ENCODE measurements around the gene APOA4.

APOA4 gene

DNA sequence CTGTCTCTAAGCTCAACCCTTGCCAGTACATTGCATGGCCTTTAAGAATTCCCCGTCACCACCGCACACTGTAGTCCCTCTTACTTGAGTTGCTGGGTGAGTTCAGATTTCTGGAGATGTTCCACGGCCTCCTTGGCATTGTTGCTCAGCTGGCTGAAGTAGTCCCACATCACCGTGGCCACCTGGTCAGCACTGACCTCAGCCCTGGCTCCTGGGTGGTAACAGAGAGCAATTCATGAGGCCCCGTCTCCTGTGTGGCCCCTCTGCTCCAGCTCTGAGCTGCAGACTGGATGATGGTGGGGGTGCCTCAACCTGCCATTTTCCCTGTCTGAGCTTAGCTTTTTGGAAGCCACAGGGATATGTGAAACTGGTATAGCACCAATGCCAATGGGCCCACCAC, 529 bp downstream of the APOA4 start:
- H3K27ac ChIP-seq (ENCODE audit: extremely low read depth, low read depth, low read length) = no peak overlapping the region
- H3K4me1 ChIP-seq (ENCODE audit: control insufficient read depth, insufficient read depth, low read length) = no peaks in the 10 kb centered on the region
- no peak overlapping the region for H3K4me3 ChIP-seq (ENCODE audit: low read depth, low read length)
- no peaks in the 10 kb centered on the region for H3K36me3 ChIP-seq (ENCODE audit: control insufficient read depth in 2 of 2, insufficient read depth in 1 of 2, low read length in 2 of 2)
- ChIA-PET POLR2A (no interaction called here), CTCF (interaction anchor here (0.6 to 0.8 kb wide), 3 partner anchors 13 to 204 kb away, joined by 3 to 4 read pairs (median 3); no protein-coding TSS in a partner anchor)
- no peaks in the 10 kb centered on the region for H3K9me3 ChIP-seq (ENCODE audit: control insufficient read depth, insufficient read depth, low read depth, low read length)
- TF ChIP-seq ZNF621 (tag by site-specific recombination; IDR thresholded peaks at IDR 0.05) = no peak

DNA sequence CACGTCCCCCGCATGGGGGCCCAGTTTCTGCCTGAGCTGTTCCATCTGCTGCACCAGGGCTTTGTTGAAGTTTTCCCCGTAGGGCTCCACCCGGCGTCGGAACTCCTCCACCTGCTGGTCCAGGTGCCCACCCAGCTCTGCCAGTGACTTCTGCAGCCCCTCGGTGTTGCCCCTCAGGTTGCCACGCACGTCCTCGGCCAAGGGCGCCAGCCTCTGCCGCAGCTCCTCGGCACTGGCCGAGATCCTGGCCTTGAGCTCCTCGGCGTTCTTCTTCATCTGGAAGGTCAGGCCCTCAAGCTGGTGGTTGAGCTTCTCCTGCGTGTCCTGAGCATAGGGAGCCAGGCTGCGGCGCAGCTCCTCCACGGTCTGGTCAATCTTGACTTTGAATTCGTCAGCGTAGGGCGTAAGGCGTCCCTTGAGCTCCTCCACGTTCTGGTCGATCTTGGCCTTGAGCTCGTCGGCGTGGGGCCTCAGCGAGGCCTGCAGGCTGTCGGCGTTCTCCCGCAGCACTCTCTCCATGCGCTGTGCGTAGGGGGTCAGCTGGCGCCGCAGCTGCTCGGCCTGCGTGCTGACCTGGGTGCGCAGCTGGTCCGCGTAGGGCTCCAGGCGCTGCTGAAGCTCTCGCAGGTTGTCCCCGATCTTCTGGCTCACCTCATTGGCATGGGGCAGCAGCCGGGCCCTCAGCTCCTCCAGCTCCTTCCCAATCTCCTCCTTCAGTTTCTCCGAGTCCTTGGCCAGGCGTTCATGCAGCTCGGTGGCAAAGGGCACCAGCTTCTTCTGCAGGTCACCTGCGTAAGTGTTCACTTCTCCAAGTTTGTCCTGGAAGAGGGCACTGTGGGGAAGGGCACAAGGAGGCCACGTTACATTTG, 1.8 kb downstream of the APOA4 start:
- no peak for TF ChIP-seq ZNF19 (tag by site-specific recombination; IDR thresholded peaks at IDR 0.05; ENCODE audit: low read depth)
- ChIA-PET POLR2A (interaction anchor here (1.2 kb wide), 1 partner anchor 15 kb away, joined by 3 read pairs; no protein-coding TSS in a partner anchor), CTCF (interaction anchor here (0.7 to 1.4 kb wide), 2 partner anchors 30 to 508 kb away, joined by 3 to 7 read pairs; partner anchors contain the start of gene APOA5)
- Histone ChIP-seq H3K36me3 (ENCODE audit: control insufficient read depth in 2 of 2, insufficient read depth in 1 of 2, low read length in 2 of 2) (no peaks in the 10 kb centered on the region), H3K4me1 (ENCODE audit: control insufficient read depth, insufficient read depth, low read length) (no peaks in the 10 kb centered on the region), H3K4me3 (ENCODE audit: low read depth, low read length) (no peak overlapping the region), H3K27ac (ENCODE audit: extremely low read depth, low read depth, low read length) (no peak overlapping the region), H3K9me3 (ENCODE audit: control insufficient read depth, insufficient read depth, low read depth, low read length) (no peaks in the 10 kb centered on the region)

DNA sequence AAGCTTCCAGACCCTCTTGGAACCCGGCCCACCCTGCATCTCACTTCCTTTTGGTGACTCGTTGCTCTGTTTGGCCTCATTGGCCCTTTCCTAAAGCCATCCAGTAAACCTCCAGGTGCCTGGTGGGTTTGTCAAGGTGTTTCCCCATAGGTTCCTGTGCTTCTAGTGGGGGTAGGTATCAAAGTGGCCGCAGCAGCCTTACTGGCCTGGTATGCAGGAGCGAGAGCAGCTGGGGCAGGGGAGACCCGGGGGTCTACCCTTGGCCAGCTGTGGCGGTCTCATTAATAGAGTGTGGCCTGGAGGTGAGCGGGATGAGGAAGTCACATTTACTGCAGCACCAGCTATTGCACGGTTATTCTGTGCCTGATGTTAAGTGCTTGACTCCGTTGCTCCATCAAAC, 4.1 kb downstream of the APOA4 start:
- CTCF ChIA-PET = interaction anchor here (1.0 to 1.1 kb wide), 3 partner anchors 11 to 31 kb away, joined by 3 to 4 read pairs (median 4); no protein-coding TSS in a partner anchor
- TF ChIP-seq, protein P1, sequence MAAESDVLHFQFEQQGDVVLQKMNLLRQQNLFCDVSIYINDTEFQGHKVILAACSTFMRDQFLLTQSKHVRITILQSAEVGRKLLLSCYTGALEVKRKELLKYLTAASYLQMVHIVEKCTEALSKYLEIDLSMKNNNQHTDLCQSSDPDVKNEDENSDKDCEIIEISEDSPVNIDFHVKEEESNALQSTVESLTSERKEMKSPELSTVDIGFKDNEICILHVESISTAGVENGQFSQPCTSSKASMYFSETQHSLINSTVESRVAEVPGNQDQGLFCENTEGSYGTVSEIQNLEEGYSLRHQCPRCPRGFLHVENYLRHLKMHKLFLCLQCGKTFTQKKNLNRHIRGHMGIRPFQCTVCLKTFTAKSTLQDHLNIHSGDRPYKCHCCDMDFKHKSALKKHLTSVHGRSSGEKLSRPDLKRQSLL (tag by site-specific recombination; IDR thresholded peaks at IDR 0.05) = no peak
- TF ChIP-seq ZNF221 (tag by site-specific recombination; IDR thresholded peaks at IDR 0.05; ENCODE audit: borderline replicate concordance) = no peak
- TF ChIP-seq, protein P2, sequence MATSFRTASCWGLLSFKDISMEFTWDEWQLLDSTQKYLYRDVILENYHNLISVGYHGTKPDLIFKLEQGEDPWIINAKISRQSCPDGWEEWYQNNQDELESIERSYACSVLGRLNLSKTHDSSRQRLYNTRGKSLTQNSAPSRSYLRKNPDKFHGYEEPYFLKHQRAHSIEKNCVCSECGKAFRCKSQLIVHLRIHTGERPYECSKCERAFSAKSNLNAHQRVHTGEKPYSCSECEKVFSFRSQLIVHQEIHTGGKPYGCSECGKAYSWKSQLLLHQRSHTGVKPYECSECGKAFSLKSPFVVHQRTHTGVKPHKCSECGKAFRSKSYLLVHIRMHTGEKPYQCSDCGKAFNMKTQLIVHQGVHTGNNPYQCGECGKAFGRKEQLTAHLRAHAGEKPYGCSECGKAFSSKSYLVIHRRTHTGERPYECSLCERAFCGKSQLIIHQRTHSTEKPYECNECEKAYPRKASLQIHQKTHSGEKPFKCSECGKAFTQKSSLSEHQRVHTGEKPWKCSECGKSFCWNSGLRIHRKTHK (tag by site-specific recombination; IDR thresholded peaks at IDR 0.05) = no peak
- no peak for TF ChIP-seq ZEB2 (tag by site-specific recombination; IDR thresholded peaks at IDR 0.05)
- TF ChIP-seq, protein P3, sequence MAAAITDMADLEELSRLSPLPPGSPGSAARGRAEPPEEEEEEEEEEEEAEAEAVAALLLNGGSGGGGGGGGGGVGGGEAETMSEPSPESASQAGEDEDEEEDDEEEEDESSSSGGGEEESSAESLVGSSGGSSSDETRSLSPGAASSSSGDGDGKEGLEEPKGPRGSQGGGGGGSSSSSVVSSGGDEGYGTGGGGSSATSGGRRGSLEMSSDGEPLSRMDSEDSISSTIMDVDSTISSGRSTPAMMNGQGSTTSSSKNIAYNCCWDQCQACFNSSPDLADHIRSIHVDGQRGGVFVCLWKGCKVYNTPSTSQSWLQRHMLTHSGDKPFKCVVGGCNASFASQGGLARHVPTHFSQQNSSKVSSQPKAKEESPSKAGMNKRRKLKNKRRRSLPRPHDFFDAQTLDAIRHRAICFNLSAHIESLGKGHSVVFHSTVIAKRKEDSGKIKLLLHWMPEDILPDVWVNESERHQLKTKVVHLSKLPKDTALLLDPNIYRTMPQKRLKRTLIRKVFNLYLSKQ (tag by site-specific recombination; IDR thresholded peaks at IDR 0.05; ENCODE audit: borderline replicate concordance) = no peak
- TF ChIP-seq HOXA7 (CRISPR knock-in tag; IDR thresholded peaks at IDR 0.05; ENCODE audit: borderline replicate concordance) = no peak
- no peak for TF ChIP-seq ZXDB (tag by site-specific recombination; IDR thresholded peaks at IDR 0.05)
- TF ChIP-seq OVOL3 (tag by site-specific recombination; IDR thresholded peaks at IDR 0.05) = no peak
- TF ChIP-seq ZNF768 (tag by site-specific recombination; IDR thresholded peaks at IDR 0.05) = no peak
- no peak overlapping the region for H3K27ac ChIP-seq (ENCODE audit: extremely low read depth, low read depth, low read length)
- no peaks in the 10 kb centered on the region for H3K9me3 ChIP-seq (ENCODE audit: control insufficient read depth, insufficient read depth, low read depth, low read length)
- no peak overlapping the region for H3K4me3 ChIP-seq (ENCODE audit: low read depth, low read length)
- no peaks in the 10 kb centered on the region for H3K36me3 ChIP-seq (ENCODE audit: control insufficient read depth in 2 of 2, insufficient read depth in 1 of 2, low read length in 2 of 2)
- POLR2A ChIA-PET = interaction anchor here (0.6 kb wide), 1 partner anchor 577 kb away, joined by 4 read pairs; no protein-coding TSS in a partner anchor
- no peaks in the 10 kb centered on the region for H3K4me1 ChIP-seq (ENCODE audit: control insufficient read depth, insufficient read depth, low read length)

DNA sequence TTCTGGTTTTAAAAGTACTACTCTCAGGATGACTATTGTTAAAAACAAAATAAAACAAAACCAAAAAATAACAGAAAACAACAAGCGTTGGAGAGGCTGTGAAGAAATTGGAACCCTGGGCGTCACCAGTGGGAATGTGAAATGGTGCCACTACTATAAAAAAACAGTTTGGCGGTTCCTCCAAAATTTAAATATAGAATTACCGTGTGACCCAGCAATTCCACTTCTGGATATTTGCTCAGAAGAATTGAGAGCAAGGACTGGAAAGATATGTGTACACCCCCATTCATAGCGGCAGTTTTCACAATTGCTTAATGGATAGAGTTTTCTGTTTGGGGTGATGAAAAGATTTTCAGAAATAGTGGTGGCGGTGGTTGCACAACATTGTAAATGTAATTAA, 8.6 kb downstream of the APOA4 start:
- Histone ChIP-seq H3K4me3 (ENCODE audit: low read depth, low read length) (no peak overlapping the region), H3K27ac (ENCODE audit: extremely low read depth, low read depth, low read length) (no peak overlapping the region), H3K4me1 (ENCODE audit: control insufficient read depth, insufficient read depth, low read length) (no peaks in the 10 kb centered on the region), H3K9me3 (ENCODE audit: control insufficient read depth, insufficient read depth, low read depth, low read length) (no peaks in the 10 kb centered on the region), H3K36me3 (ENCODE audit: control insufficient read depth in 2 of 2, insufficient read depth in 1 of 2, low read length in 2 of 2) (no peaks in the 10 kb centered on the region)
- POLR2A ChIA-PET = no interaction called here
- CTCF ChIA-PET = interaction anchor here (2.4 kb wide), 1 partner anchor 21 kb away, joined by 19 read pairs; no protein-coding TSS in a partner anchor
- TF ChIP-seq ZSCAN16 (tag by site-specific recombination; IDR thresholded peaks at IDR 0.05) = no peak
- TF ChIP-seq, protein P4, sequence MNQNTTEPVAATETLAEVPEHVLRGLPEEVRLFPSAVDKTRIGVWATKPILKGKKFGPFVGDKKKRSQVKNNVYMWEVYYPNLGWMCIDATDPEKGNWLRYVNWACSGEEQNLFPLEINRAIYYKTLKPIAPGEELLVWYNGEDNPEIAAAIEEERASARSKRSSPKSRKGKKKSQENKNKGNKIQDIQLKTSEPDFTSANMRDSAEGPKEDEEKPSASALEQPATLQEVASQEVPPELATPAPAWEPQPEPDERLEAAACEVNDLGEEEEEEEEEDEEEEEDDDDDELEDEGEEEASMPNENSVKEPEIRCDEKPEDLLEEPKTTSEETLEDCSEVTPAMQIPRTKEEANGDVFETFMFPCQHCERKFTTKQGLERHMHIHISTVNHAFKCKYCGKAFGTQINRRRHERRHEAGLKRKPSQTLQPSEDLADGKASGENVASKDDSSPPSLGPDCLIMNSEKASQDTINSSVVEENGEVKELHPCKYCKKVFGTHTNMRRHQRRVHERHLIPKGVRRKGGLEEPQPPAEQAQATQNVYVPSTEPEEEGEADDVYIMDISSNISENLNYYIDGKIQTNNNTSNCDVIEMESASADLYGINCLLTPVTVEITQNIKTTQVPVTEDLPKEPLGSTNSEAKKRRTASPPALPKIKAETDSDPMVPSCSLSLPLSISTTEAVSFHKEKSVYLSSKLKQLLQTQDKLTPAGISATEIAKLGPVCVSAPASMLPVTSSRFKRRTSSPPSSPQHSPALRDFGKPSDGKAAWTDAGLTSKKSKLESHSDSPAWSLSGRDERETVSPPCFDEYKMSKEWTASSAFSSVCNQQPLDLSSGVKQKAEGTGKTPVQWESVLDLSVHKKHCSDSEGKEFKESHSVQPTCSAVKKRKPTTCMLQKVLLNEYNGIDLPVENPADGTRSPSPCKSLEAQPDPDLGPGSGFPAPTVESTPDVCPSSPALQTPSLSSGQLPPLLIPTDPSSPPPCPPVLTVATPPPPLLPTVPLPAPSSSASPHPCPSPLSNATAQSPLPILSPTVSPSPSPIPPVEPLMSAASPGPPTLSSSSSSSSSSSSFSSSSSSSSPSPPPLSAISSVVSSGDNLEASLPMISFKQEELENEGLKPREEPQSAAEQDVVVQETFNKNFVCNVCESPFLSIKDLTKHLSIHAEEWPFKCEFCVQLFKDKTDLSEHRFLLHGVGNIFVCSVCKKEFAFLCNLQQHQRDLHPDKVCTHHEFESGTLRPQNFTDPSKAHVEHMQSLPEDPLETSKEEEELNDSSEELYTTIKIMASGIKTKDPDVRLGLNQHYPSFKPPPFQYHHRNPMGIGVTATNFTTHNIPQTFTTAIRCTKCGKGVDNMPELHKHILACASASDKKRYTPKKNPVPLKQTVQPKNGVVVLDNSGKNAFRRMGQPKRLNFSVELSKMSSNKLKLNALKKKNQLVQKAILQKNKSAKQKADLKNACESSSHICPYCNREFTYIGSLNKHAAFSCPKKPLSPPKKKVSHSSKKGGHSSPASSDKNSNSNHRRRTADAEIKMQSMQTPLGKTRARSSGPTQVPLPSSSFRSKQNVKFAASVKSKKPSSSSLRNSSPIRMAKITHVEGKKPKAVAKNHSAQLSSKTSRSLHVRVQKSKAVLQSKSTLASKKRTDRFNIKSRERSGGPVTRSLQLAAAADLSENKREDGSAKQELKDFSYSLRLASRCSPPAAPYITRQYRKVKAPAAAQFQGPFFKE (tag by site-specific recombination; IDR thresholded peaks at IDR 0.05; ENCODE audit: borderline replicate concordance) = no peak
- TF ChIP-seq ZNF214 (tag by site-specific recombination; IDR thresholded peaks at IDR 0.05; ENCODE audit: borderline replicate concordance) = no peak
- TF ChIP-seq ZNF654 (tag by site-specific recombination; IDR thresholded peaks at IDR 0.05; ENCODE audit: low read depth) = no peak
